Stimulated activated CD4-positive, alpha-beta T cell treated with anti-CD3 and anti-CD28 coated beads, Interleukin-15, amount 100 ng/mL, for 24 hours (primary cell): ENCODE measurements around the gene HOATZ.

Experiments
- DNase-seq: peaks from one replicate; pipeline ENCODE4 v3.0.0-alpha.2; 2020

HOATZ gene

GRCh38 chr11:111523343-111523742 is 8.8 kb downstream of the HOATZ start:
- no peak for DNase-seq

DNA sequence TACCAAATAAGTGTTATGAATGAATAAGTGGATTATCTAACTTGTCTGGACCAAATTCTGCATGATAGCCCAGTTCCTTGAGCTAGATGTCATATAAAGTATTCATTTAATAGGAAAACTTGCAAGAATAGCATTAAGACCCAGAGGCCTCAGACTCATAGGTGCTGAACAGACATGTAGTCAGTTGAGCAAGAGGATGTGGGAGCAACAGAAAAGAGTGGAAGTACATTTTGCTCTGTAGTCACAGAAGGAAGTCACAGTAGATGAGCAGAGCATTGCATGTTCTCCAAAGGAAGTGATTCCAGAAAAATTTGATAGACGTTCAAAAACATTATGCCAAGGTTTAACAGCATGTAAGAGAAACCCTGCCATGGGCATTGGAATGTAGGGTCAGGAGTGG is 9.5 kb downstream of the HOATZ start:
- no peak for DNase-seq

GRCh38 chr11:111525456-111525855 is 10.9 kb downstream of the HOATZ start:
- no peak for DNase-seq

GRCh38 chr11:111526501-111526900 is 11.9 kb downstream of the HOATZ start:
- DNase-seq: peak; percentile 33

DNA sequence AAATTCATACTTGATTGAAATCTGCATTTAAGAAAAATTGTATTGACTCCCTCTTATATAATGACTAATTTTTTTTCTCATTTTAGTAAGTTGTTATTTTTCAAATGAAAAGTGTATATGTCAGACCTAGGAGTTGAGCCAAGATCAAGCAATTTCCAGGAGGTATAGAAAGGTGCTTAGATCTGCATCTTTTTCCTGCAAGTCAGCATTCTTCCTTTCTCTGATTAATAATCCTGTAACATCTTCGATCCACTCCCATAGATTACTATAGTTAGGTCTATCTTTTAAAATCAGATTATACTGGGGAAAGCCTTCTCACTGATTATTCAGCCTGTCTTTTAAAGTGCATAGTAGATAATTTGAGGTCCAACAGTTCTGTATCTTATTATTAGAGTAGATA is 12.7 kb downstream of the HOATZ start:
- no peak for DNase-seq

- DNase-seq: no peak
Measured at GRCh38 chr11:111528557-111528956, 14.0 kb downstream of the HOATZ start.

GRCh38 chr11:111530091-111530490 is 15.5 kb downstream of the HOATZ start:
- DNase-seq: no peak

DNA sequence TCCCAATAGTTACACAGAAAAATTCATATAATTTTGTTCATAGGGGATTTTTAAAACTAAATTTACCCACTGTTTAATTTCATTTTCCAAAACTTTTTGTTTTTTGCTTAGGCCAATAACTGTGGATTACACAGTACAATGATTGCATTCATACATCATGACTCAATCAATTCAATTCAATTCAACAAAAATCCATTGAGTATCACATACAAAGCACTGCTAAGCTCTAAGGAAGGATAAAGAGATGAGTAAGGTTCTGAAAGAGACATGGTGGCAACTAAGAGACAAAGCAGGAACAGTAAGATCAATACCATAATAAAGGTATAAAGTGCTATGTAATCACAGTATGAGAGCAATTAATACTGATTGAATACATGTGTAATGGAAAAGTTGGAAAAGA is 16.6 kb downstream of the HOATZ start:
- no peak for DNase-seq

- DNase-seq: peak; percentile 82
Measured at GRCh38 chr11:111531687-111532364, 17.2 kb downstream of the HOATZ start.

- no peak for DNase-seq
Measured at GRCh38 chr11:111532365-111532709, 17.8 kb downstream of the HOATZ start.

- DNase-seq: no peak
Measured at GRCh38 chr11:111535281-111535680, 20.7 kb downstream of the HOATZ start.

DNA sequence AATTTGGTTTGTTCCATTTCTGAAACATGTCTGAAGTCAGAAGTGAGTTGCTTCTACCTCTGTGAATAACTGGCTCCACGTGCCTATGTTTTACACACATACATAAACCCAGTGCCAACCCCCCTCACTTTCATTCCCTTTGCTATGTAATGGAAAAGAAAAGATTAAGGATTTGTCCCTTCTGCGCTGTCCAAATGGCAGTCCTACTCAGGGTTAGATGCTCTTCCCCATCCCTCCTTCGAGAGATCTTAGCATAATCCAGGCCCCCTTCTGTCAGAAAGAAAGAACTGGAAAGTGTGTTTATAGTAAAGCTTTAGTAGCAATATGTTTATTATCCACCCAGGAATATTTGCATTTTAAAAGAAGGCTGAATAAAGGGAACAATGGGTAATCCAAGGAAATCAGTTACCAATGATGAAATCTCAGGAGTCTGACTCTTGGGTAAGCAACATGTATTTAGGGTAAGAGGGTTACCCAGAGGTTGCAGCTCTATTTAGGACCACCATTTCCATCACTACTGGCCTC is 22.8 kb downstream of the HOATZ start:
- DNase-seq: no peak

GRCh38 chr11:111538407-111539114 is 24.0 kb downstream of the HOATZ start:
- DNase-seq: no peak

DNA sequence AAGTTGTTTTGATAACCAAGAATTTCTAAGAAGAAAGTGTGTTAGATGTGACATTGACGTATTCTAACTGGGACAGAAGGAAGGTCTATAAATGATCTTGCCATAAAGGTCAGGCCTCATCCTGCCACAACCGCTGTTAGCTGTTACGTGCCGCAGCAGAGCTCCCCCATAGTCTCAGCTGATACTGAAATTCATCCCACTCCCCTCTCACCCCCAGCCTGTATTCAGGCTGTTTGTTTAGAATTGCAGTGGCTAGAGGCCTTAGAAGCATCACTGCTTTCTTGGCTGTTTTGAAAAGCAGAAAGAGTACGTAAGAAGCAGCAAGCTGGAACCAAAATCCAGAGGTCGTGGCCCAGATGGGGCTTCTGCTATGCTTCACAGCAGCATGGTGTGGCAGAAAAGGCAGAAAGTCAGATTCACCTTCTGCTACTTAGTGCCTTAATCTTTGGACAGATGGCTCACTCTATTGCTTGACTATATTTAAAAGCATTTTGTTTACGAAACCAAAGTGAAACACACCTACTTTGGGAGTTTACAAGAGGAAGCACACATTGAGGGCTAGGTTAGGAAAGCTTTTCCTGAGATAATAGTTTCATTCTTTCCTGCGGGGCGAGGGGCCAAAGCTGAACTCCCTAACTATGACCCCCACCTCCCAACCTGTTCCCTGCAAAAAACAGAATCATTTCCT is 25.0 kb downstream of the HOATZ start:
- no peak for DNase-seq

DNA sequence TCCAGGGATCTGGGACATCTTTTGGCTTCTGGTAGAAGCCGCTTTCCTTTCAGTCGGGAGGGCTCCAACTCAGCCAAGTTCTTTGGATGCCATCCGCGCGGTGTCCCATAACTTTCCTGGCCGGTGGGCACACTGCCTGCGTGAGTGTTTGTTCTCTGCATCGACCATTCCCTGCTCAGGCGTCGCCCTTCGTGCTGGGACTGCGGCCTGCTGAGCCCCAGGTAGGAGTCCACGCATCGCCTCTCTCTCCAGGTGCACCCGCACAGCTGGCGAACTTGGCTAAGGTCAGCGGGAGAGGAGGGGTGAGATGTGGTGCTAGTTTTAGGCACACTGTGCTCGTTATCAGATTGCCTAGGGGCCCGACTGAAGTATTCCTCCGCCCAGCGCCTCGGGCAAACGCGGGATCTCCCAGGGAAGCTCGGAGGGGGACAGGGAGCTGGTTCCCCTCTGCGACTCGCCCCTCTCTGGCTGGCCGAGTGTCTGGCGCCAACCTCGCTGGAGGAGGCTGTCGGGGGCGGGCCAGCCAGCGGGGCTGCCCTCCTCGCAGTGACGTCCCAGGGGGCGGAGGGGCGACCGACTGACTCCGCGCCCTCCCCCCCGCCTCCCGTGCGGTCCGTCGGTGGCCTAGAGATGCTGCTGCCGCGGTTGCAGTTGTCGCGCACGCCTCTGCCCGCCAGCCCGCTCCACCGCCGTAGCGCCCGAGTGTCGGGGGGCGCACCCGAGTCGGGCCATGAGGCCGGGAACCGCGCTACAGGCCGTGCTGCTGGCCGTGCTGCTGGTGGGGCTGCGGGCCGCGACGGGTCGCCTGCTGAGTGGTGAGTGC is 25.7 kb downstream of the HOATZ start, which contains the start of gene LAYN:
Gene LAYN (plus strand): TSS at position 607 of the 823 bp plus-strand sequence. CDS start 124 bp downstream, at position 731.
- peak; percentile 56 for DNase-seq

GRCh38 chr11:111540937-111541253 is 26.3 kb downstream of the HOATZ start:
- DNase-seq: no peak

- DNase-seq: peak; percentile 17
Measured at GRCh38 chr11:111541254-111542061, 26.9 kb downstream of the HOATZ start.

GRCh38 chr11:111542606-111543275 is 28.2 kb downstream of the HOATZ start:
- DNase-seq: no peak

- DNase-seq: no peak
Measured at GRCh38 chr11:111548525-111548924, 33.9 kb downstream of the HOATZ start.

GRCh38 chr11:111549196-111549868 is 34.8 kb downstream of the HOATZ start:
- DNase-seq: no peak

DNA sequence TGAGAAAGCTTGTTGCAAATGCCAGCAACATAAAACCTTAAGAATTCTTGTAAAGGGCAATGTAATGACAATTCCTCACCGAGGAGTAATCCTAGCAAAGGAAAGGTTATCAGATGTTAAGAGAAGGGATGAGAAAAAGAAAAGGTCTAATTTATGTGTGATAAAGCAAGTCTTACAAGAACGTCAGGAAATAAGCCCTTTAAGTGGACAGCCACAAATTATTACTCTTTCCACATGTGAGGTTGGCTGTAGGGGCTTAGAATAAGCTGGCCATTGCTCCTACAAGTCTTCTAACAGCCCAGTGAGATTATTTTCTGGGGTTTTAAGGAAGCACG is 35.3 kb downstream of the HOATZ start:
- no peak for DNase-seq
